Measurements from ENCODE around the gene LAMB2. TPM values are rescaled to one million over a fixed set of nuclear protein-coding genes. Genes with fewer than 3 reads are reported as not detected.

LAMB2 gene
- total RNA-seq, 4 donors from 2014 or later: 334 to 564 (median 415) TPM

DNA sequence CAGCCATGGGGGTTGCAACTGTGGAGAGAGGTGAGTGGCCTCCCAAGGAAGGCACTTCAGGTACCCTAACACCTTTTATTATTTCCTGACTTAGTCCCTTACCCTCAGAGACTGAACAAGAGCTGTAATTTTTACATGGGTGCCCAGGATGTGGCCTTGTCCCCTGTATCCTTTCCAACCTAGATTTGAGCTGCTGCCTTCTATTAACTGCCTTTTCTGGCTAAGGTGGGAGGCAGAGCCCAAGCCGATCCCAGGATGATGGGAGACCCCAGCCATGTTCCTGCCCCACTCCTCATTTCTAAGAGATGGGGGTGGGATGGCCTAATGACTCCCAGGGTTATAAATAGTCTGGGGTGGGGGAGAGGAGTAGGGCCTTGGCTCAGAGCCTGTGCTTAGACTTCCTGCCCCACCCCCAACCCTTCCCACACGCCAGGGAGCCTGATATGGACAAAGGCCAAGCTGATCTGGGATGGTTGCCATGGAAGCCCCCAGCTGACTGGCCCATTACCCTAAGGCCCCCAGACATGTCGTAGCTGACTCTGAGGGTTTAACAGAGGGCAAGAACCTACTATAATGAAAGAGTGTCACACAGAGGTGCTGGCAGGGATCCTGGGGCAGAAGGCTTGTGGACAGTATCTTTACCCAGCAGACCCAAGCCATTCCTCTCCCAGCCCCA lies 40.4 kb upstream of the LAMB2 start:
- DNase-seq (ENCODE audit: low spot score) (no peak), ATAC-seq (ENCODE audit: low FRiP score) (no peak)
- TF ChIP-seq, protein P1, sequence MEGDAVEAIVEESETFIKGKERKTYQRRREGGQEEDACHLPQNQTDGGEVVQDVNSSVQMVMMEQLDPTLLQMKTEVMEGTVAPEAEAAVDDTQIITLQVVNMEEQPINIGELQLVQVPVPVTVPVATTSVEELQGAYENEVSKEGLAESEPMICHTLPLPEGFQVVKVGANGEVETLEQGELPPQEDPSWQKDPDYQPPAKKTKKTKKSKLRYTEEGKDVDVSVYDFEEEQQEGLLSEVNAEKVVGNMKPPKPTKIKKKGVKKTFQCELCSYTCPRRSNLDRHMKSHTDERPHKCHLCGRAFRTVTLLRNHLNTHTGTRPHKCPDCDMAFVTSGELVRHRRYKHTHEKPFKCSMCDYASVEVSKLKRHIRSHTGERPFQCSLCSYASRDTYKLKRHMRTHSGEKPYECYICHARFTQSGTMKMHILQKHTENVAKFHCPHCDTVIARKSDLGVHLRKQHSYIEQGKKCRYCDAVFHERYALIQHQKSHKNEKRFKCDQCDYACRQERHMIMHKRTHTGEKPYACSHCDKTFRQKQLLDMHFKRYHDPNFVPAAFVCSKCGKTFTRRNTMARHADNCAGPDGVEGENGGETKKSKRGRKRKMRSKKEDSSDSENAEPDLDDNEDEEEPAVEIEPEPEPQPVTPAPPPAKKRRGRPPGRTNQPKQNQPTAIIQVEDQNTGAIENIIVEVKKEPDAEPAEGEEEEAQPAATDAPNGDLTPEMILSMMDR (IDR thresholded peaks at IDR 0.05): no peak

DNA sequence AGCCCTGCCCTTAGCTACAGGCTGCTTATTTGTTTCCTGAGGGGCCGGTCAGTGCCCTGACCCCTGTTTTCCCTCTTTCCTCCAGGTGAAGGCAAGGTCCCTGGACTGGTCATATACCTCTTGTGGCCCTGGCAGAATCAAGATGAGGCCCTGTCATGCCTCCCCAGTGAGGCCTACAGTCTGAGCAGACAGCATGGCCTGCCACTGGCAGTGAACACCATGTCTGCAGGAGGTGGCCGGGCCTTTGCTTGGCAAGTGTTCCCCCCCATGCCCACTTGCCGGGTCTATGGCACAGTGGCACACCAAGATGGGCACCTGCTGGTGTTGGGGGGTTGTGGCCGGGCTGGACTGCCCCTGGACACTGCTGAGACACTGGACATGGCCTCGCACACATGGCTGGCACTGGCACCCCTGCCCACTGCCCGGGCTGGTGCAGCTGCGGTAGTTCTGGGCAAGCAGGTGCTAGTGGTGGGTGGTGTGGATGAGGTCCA lies 39.7 kb upstream of the LAMB2 start:
- DNase-seq (ENCODE audit: low spot score): no peak
- ATAC-seq (ENCODE audit: low FRiP score): no peak
- TF ChIP-seq, protein P1 (IDR thresholded peaks at IDR 0.05): no peak

DNA sequence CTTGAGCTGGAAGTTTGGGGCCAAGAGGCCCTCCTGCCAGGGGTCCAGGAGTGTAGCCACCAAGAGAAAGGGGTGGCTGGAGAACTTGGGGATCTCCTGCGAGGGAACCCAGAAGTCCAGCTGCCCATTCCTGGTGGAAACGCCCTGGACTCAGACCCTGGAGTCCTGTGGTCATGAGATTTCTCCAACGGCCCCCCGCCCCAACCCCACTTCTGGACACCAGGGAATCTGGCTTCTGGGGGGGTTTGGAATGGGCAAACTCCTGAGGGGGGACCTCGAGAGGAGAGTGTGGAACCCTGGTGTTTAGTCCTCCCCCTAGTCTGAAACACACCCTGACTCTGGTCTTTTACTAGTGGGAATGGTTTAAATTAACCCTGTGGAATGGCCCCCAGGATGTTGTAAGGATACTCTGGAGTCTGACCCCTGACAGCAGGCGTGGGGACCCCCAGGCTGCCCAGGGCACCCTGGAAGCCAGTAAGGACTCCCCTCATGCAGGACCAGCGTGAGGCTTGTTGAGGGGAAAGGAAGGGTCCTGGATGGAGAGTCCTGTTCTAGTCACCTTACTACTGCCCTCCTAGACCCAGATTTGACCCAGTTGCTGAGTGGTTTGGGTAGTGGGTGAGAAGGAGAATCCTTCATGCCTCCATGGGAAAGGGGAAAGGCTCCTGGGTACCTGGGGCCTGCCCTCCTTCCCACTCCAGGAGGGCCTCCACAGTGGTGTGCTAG lies 39.1 kb upstream of the LAMB2 start:
- TF ChIP-seq, protein P1 (IDR thresholded peaks at IDR 0.05): no peak
- DNase-seq (ENCODE audit: low spot score): no peak
- ATAC-seq (ENCODE audit: low FRiP score): peak; percentile 7

DNA sequence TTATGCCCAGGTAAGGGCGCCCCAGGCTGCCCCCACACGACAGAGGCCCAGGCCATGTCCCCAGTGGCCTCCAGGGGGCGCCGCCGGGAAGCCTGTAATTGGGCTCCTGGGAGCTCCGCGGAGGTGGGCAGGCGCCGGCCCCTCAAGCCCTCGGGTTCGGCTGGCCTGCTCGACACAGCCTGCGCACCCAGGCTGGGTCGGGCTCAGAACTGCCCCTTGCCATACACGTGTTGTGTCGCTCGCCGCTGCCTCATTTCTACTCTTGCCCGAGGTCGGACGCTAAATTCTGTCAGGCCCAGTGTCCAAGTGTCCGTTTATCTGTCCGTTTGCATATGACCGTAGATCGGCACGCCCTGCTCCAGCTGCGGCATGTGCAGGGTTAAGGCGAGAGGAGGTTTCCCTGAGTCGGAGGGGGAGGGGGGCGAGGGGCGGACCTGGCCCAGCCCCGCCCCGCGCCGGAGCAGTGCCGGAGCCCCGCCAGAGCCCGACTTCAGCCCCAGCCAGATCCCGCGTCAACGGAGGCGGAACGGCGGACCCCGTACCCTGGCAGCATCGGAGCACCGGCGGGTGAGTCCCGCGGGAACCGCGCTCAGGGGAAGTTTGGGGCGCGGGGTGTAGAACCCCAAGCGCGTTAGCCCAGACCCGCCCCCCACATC lies 38.4 kb upstream of the LAMB2 start, which contains the start of gene KLHDC8B:
Gene KLHDC8B, plus strand, starts transcription at position 480 of the 656 bp plus-strand sequence. CDS start 1,172 bp downstream, outside the sequence.
- TF ChIP-seq, protein P1 (IDR thresholded peaks at IDR 0.05): peak in 1 of 3 donors; percentile 81
- DNase-seq (ENCODE audit: low spot score) (peak; percentile 78), ATAC-seq (ENCODE audit: low FRiP score) (peak; percentile 91)

DNA sequence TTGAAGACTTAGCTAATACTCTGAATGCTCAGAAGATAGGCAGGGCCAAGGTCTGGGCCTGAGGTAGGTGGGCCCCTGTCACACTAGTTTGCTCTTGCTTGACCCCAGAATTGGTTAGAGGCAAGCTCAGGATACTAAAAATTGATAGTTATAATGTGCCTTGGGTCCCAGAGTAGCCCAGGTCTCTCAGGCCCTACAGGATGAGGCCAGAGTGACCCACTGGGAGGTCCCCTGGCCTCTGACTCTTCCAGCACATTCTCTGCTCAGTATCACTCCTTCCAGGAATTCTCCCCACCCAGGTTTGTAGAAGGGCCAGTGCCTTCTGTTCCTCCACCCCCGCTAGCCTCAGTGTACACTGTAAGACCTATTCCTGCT lies 37.9 kb upstream of the LAMB2 start:
- ATAC-seq (ENCODE audit: low FRiP score) (no peak), DNase-seq (ENCODE audit: low spot score) (no peak)
- TF ChIP-seq, protein P1 (IDR thresholded peaks at IDR 0.05): no peak

DNA sequence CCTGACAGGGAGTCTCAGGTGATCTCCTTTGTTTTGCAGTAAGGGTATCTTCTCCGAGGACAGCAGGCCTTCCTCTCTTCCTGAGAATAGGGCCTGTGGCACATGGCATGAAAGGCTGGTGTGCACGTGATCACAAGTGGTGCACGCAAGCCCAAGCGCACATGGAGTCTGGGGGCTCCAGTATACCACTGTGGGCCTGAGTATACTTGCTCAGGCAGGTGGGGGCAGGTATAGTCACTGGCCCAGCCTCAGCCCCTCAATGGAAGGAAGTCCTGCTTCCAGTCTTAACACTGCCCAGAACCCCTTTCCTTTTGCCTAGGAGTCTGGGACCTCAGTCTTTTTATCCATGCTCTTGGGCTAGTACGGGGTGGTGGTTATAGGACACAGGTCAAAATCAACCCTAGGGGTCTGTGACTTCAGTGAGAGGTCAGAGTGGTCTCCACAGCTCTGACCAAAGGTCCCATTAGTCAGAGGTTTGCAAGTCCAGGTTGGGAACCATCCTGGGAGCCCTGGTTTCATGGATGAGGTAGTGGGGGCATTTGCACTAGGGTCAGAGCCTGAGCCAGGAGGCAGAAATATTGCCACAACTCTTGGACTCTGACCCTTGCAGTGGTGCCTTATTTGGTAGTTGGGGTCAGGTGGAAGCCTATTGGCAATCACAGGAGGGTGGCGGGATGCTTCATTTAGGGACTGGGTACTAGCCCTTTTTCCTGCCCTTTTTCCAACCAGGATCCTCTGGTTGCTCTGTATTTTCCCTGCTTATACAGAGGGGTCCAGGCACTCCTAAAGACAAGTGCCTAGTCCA lies 34.1 kb upstream of the LAMB2 start:
- DNase-seq (ENCODE audit: low spot score): no peak
- TF ChIP-seq, protein P1 (IDR thresholded peaks at IDR 0.05): no peak
- no peak for ATAC-seq (ENCODE audit: low FRiP score)
